ENCODE data around the gene COL4A2. TPM values are rescaled to one million over a fixed set of nuclear protein-coding genes. Genes with fewer than 3 reads are reported as not detected.

The COL4A2 gene
- total RNA-seq, 4 donors from 2014 or later: 655 to 1,231 (median 912) TPM

GRCh38 chr13:110432522-110432921 is 125.4 kb downstream of the COL4A2 start:
- no peak for TF ChIP-seq CTCF (IDR thresholded peaks at IDR 0.05; ENCODE audit: low read depth)

- TF ChIP-seq CTCF (IDR thresholded peaks at IDR 0.05; ENCODE audit: low read depth): no peak
These were observed 125.9 kb downstream of the COL4A2 start for GRCh38 chr13:110433014-110433413.

GRCh38 chr13:110434629-110435028 is 127.5 kb downstream of the COL4A2 start:
- no peak for TF ChIP-seq CTCF (IDR thresholded peaks at IDR 0.05; ENCODE audit: low read depth)

GRCh38 chr13:110435331-110435730 is 128.2 kb downstream of the COL4A2 start:
- no peak for TF ChIP-seq CTCF (IDR thresholded peaks at IDR 0.05; ENCODE audit: low read depth)

GRCh38 chr13:110436276-110436675 is 129.2 kb downstream of the COL4A2 start:
- TF ChIP-seq CTCF (IDR thresholded peaks at IDR 0.05; ENCODE audit: low read depth): no peak

GRCh38 chr13:110436786-110437370 is 129.8 kb downstream of the COL4A2 start:
- TF ChIP-seq CTCF (IDR thresholded peaks at IDR 0.05; ENCODE audit: low read depth): no peak

GRCh38 chr13:110438211-110438610 is 131.1 kb downstream of the COL4A2 start:
- TF ChIP-seq CTCF (IDR thresholded peaks at IDR 0.05; ENCODE audit: low read depth): no peak
